Spleen (tissue), 11 donors: ENCODE results near the gene C1orf52. TPM values are rescaled to one million over a fixed set of nuclear protein-coding genes. Genes with fewer than 3 reads are reported as not detected.

Experiments
- DNase-seq: peaks from one replicate; pipeline ENCODE4 v3.0.0-alpha.2; 2020
- H3K27ac ChIP-seq, 8 donors: fragments of 200-600 bp; sonication (generic) in 7 of 8; 1 replicate in 4 of 8; 2 replicates in 4 of 8; pipeline versions ENCODE4 v1.5.0 to v1.8.0; 2016 to 2021; ENCODE audit warnings: inconsistent platforms in 4 of 8, mild to moderate bottlenecking in 4 of 8, moderate library complexity in 1 of 8
- H3K27me3 ChIP-seq, 7 donors: fragments of 200-600 bp; sonication (generic) in 6 of 7; replicated peaks in 1 of 7; 1 replicate in 4 of 7; 2 replicates in 3 of 7; pipeline versions ENCODE4 v1.5.0 to v1.8.0; 2016 to 2021; ENCODE audit warnings: inconsistent platforms in 3 of 7, mild to moderate bottlenecking in 1 of 7
- H3K36me3 ChIP-seq, 6 donors: fragments of 200-600 bp; sonication (generic) in 5 of 6; 1 replicate in 4 of 6; 2 replicates in 2 of 6; pipeline versions ENCODE4 v1.5.0 to v1.8.0; 2016 to 2021; ENCODE audit warnings: inconsistent platforms in 2 of 6
- H3K4me1 ChIP-seq, 6 donors: fragments of 200-600 bp; sonication (generic) in 5 of 6; 1 replicate in 3 of 6; 2 replicates in 3 of 6; pipeline versions ENCODE4 v1.5.0 to v1.8.0; 2016 to 2021; ENCODE audit warnings: inconsistent platforms in 3 of 6
- H3K4me3 ChIP-seq, 8 donors: fragments of 200-600 bp; sonication (generic) in 7 of 8; 1 replicate in 4 of 8; 2 replicates in 4 of 8; pipeline versions ENCODE4 v1.5.0 to v1.8.0; 2016 to 2021; ENCODE audit warnings: inconsistent platforms in 4 of 8, mild to moderate bottlenecking in 4 of 8, moderate library complexity in 2 of 8
- H3K9me3 ChIP-seq, 8 donors: fragments of 200-600 bp; sonication (generic) in 7 of 8; 1 replicate in 4 of 8; 2 replicates in 4 of 8; pipeline versions ENCODE4 v1.5.0 to v1.8.0; 2016 to 2021; ENCODE audit warnings: inconsistent platforms in 4 of 8
- POLR2A ChIP-seq, 3 donors: fragments of 450-650 bp; IDR thresholded peaks; one replicate each; pipeline ENCODE4 v1.5.1; 2017; ENCODE audit warnings: antibody characterized with exemption in 3 of 3, mild to moderate bottlenecking in 1 of 3
- POLR2AphosphoS5 ChIP-seq, 3 donors: sonication (generic); formaldehyde crosslinking; IDR thresholded peaks; one replicate each; pipeline ENCODE4 v1.5.1; 2017; ENCODE audit warnings: antibody characterized with exemption in 3 of 3
- WGBS, 5 donors: extraction: QIAGEN DNeasy Blood & Tissue Kit in 3 of 5; methylation state at CpG; one replicate each; pipeline versions ENCODE4 v1.1.5 to v1.1.7; 2013 to 2018; 5-methylcytosine and 5-hydroxymethylcytosine counted together
- intact Hi-C: fragments of 100-400 bp; cut with DNase I; formaldehyde crosslinking; loops from one replicate; pipeline ENCODE4 v1.15.0; 2023; ENCODE audit warnings: low total_unique reads
- polyA plus RNA-seq, 3 donors: library from polyadenylated mRNA; stranded (reverse); fragments of 200-250 nt; gene quantifications; one replicate each; pipeline ENCODE4 v1.2.1, GENCODE V29; 2013
- total RNA-seq, 7 donors: library from RNA; depleted of rRNA in 3 of 7; stranded (reverse); fragments of >200 nt in 3 of 7; fragmentation: NEBNext Ultra II Directional in 4 of 7; extraction: Animal tissue kit (Norgen Biotek cat#: 25700) in 4 of 7; gene quantifications; one replicate each; pipeline versions ENCODE4 v1.1.0 to v1.2.1, GENCODE V29; 2016 to 2021
- TF ChIP-seq, protein P1 (sequence below), 11 experiments: fragments of 200-600 bp in 7 of 11; fragments of 450-650 bp in 4 of 11; sonication (generic) in 4 of 11; IDR thresholded peaks in 8 of 11; conservative IDR thresholded peaks in 3 of 11; 1 replicate in 7 of 11; 2 replicates in 4 of 11; pipeline versions ENCODE4 v1.4.0 to v1.8.0; 2016 to 2021; ENCODE audit warnings: antibody characterized with exemption in 11 of 11, inconsistent platforms in 4 of 11, mild to moderate bottlenecking in 1 of 11
- donor health status: healthy with polysubstance abuse.
- donor health status: DM: no; HTN: no; CAD: no; lungs with moderate emphysema.
- donor health status: DM: no; HTN: no; CAD: no.
- donor health status: Bipolar disorder and iron deficiency.
- donor health status: healthy.
- donor health status: DM: no; HTN: no; CAD: no.
- donor health status: DM: yes; HTN: yes; CAD: no.

C1orf52 gene
- total and polyA plus RNA-seq, 10 donors: 16.2 to 29.7 (median 22.6) TPM

DNA sequence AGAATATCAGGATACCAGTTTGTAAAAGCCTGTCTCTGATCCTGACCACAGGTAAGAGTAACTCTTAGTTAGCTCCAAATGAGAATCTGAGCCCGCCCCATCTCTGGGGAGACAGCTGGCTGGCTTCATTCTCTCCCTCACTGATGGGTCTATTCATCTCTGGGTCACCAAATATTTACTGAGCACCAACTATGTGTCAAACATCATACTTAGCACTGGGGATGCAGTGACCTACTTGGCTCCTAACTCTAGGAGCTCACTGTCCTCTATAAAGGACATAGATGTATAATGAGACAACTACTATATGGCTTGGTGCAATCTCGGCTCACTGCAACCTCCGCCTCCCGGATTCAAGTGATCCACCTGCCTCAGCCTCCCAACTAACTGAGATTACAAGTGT lies 46.8 kb upstream of the C1orf52 start:
- Histone ChIP-seq H3K27me3 (peaks cover 0 to 15% (median 0%) of the 10 kb centered on the region in 7 donors), H3K4me1 (peaks cover 0 to 11% (median 9%) of the 10 kb centered on the region in 6 donors), H3K27ac (no peak overlapping the region), H3K9me3 (no peaks in the 10 kb centered on the region), H3K36me3 (no peaks in the 10 kb centered on the region), H3K4me3 (no peak overlapping the region)
- no peak for DNase-seq
- WGBS, 5 donors: 95 to 98% (median 97%) methylated on average over 4 of the region's 4 CpGs
- intact Hi-C loops: loop anchor here (5.0 kb wide), 1 partner anchor 386 kb away; no protein-coding TSS in a partner anchor
- TF ChIP-seq POLR2A (IDR thresholded peaks at IDR 0.05): no peak
- TF ChIP-seq, protein P1, sequence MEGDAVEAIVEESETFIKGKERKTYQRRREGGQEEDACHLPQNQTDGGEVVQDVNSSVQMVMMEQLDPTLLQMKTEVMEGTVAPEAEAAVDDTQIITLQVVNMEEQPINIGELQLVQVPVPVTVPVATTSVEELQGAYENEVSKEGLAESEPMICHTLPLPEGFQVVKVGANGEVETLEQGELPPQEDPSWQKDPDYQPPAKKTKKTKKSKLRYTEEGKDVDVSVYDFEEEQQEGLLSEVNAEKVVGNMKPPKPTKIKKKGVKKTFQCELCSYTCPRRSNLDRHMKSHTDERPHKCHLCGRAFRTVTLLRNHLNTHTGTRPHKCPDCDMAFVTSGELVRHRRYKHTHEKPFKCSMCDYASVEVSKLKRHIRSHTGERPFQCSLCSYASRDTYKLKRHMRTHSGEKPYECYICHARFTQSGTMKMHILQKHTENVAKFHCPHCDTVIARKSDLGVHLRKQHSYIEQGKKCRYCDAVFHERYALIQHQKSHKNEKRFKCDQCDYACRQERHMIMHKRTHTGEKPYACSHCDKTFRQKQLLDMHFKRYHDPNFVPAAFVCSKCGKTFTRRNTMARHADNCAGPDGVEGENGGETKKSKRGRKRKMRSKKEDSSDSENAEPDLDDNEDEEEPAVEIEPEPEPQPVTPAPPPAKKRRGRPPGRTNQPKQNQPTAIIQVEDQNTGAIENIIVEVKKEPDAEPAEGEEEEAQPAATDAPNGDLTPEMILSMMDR (IDR thresholded peaks at IDR 0.05 in 8 of 11, conservative IDR thresholded peaks at IDR 0.05 in 3 of 11): no peak
- no peak for TF ChIP-seq POLR2AphosphoS5 (IDR thresholded peaks at IDR 0.05)

DNA sequence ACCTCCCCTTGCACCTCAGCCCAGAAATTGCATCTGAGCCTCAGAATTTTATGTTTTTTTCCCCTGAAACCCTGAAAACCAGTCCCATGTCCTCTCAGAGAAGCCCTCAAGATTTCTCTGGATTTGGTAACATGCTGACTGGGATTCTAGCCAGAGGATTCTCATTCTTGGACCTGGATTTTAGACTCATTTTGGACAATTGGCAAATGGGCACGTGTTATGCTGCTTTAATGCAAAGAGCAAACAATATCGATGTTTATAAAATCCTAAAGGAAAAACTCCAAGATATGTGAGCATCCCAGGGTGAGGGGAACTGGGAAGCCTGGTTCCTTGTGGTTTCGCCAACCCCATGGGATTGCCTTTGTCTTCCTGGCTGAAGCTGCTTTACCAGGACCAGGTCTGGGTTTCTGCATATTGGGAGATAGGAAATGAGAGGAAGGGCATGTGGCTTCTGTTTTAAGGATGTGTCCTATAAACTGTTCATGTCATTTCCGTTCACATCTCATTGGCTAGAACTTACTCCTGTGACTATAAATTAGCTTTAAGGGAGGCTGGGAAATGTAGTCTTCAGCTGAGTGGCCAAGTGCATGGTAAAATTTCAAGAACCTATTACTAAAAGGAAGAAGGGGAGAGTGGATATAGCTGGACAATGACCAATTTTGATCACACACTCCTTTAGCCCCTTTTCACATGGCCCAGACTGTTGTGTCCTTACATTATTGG lies 44.1 kb upstream of the C1orf52 start:
- no peak for DNase-seq
- Histone ChIP-seq H3K9me3 (no peaks in the 10 kb centered on the region), H3K4me3 (no peak overlapping the region), H3K27me3 (peaks cover 0 to 11% (median 0%) of the 10 kb centered on the region in 7 donors), H3K36me3 (no peaks in the 10 kb centered on the region), H3K4me1 (peaks cover 1 to 14% (median 11%) of the 10 kb centered on the region in 6 donors), H3K27ac (no peak overlapping the region)
- TF ChIP-seq, protein P1 (IDR thresholded peaks at IDR 0.05 in 8 of 11, conservative IDR thresholded peaks at IDR 0.05 in 3 of 11): no peak
- no peak for TF ChIP-seq POLR2AphosphoS5 (IDR thresholded peaks at IDR 0.05)
- no peak for TF ChIP-seq POLR2A (IDR thresholded peaks at IDR 0.05)
- WGBS, 5 donors: 67 to 94% (median 76%) methylated on average over 4 of the region's 4 CpGs
- intact Hi-C loops: no loop called here

DNA sequence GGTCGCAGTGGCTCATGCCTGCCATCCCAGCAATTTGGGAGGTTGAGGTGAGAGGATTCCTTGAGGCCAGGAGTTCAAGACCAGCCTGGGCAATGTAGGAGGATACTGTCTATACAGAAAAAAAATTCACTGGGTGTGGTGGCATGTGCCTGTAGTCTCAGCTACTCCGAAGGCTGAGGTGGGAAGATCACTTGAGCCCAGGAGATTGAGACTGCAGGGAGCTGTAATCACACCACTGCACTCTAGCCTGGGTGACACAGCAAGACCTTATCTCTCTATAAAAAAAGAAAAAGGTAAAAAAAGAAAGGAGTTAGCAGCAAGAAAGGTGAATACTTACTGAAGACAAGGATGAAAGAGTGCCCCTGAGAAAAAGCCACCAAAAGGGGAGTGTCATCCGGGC lies 40.7 kb upstream of the C1orf52 start:
- intact Hi-C loops: no loop called here
- peaks cover 5 to 32% (median 14%) of the 10 kb centered on the region in 6 donors for H3K4me1 ChIP-seq
- no peak overlapping the region for H3K27ac ChIP-seq
- no peaks in the 10 kb centered on the region for H3K9me3 ChIP-seq
- 71 to 94% (median 79%) methylated on average over 3 of the region's 3 CpGs for WGBS, 5 donors
- no peaks in the 10 kb centered on the region for H3K36me3 ChIP-seq
- no peak overlapping the region for H3K4me3 ChIP-seq
- no peak for DNase-seq
- TF ChIP-seq POLR2AphosphoS5 (IDR thresholded peaks at IDR 0.05) (no peak), POLR2A (IDR thresholded peaks at IDR 0.05) (no peak)
- TF ChIP-seq, protein P1 (IDR thresholded peaks at IDR 0.05 in 8 of 11, conservative IDR thresholded peaks at IDR 0.05 in 3 of 11): no peak
- no peaks in the 10 kb centered on the region for H3K27me3 ChIP-seq

DNA sequence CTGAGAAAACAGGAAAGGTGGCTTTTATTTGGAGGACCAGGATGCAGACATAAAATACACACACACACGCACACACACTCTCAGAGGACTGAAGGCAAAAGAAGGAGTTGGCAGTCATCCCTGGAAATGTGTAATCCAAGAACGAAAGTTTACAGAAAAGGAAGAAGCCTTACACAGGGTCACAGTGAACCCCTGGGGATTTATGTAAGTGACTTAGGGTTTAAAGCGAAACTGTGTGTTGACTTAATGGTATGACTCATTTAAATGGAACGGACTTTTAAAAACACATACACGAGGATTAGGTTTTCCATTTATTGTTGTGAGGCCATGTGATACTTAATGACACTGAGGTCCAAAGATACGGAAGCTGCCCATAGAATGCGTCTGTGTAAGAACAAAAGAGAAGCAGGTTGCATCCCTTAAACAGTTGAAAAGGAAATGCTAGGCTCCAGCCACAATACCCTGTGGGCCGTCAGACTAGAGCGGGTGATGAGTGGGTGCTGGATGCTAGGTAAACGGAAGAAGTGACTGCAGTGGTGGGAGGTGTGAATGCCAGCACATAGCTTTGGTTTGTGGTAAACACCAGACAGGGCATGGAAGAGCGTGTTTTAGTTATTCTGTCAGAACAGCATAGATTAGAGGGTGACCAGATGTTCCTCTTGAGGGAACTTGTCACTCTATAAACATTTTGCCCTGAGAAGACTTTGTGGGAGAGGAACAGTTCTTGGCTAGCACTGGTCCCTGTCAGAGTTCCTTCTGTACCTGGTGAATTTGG lies 38.6 kb upstream of the C1orf52 start:
- peak overlapping the region in 1 of 8 donors; percentile 34 for H3K4me3 ChIP-seq

More for the DNA sequence above, 38.6 kb upstream of the C1orf52 start:
- Histone ChIP-seq H3K9me3 (no peaks in the 10 kb centered on the region), H3K27ac (peak overlapping the region in 7 of 8 donors; percentile 2 to 77 (median 61)), H3K27me3 (no peaks in the 10 kb centered on the region), H3K36me3 (no peaks in the 10 kb centered on the region), H3K4me1 (peaks cover 9 to 38% (median 14%) of the 10 kb centered on the region in 6 donors)
- peak; percentile 80 for DNase-seq
- TF ChIP-seq, protein P1 (IDR thresholded peaks at IDR 0.05 in 8 of 11, conservative IDR thresholded peaks at IDR 0.05 in 3 of 11): no peak
- peak in 2 of 3 donors; percentile 27 to 57 for TF ChIP-seq POLR2AphosphoS5 (IDR thresholded peaks at IDR 0.05)
- intact Hi-C loops: no loop called here
- 28 to 52% (median 33%) methylated on average over 11 of the region's 11 CpGs for WGBS, 5 donors
